ENCODE measurements around the gene KREMEN1.

- no peak for TF ChIP-seq CTCF (IDR thresholded peaks at IDR 0.05 in 2 of 3, conservative IDR thresholded peaks at IDR 0.05 in 1 of 3; ENCODE audit: borderline replicate concordance in 1 of 3, insufficient read depth in 1 of 3, low read depth in 2 of 3, low read length in 2 of 3)
- no peak for TF ChIP-seq POLR2AphosphoS5 (IDR thresholded peaks at IDR 0.05; ENCODE audit: low read depth, low read length)
Measured at GRCh38 chr22:29167032-29167911, 94.4 kb downstream of the KREMEN1 start.
